Muscle layer of colon (tissue), 2 donors: ENCODE data around the gene ITGA11.

ENCODE experiments used
- H3K27ac ChIP-seq: one replicate; pipeline ENCODE4 v1.7.0; 2013; ENCODE audit warnings: low read depth, mild to moderate bottlenecking, low read length, moderate library complexity
- H3K27me3 ChIP-seq, 2 donors: one replicate each; pipeline ENCODE4 v1.7.0; 2013; ENCODE audit warnings: low read length in 2 of 2, mild to moderate bottlenecking in 2 of 2; ENCODE audit not compliant: insufficient read depth in 2 of 2, control insufficient read depth in 1 of 2
- H3K36me3 ChIP-seq: one replicate; pipeline ENCODE4 v1.7.0; 2013; ENCODE audit warnings: mild to moderate bottlenecking, low read length; ENCODE audit not compliant: insufficient read depth
- H3K4me1 ChIP-seq: one replicate; pipeline ENCODE4 v1.7.0; 2013; ENCODE audit warnings: mild to moderate bottlenecking, low read length; ENCODE audit not compliant: insufficient read depth
- H3K4me3 ChIP-seq, 2 donors: one replicate each; pipeline ENCODE4 v1.7.0; 2013; ENCODE audit warnings: low read length in 2 of 2, low read depth in 1 of 2, mild to moderate bottlenecking in 1 of 2, moderate library complexity in 1 of 2
- H3K9ac ChIP-seq: one replicate; pipeline ENCODE4 v1.7.0; 2013; ENCODE audit warnings: low read length
- H3K9me3 ChIP-seq: one replicate; pipeline ENCODE4 v1.7.0; 2013; ENCODE audit warnings: mild to moderate bottlenecking, low read length
- donor health status: abdominal sarcoma.
- donor health status: Adenocarcinoma of cecum.

Gene ITGA11

DNA sequence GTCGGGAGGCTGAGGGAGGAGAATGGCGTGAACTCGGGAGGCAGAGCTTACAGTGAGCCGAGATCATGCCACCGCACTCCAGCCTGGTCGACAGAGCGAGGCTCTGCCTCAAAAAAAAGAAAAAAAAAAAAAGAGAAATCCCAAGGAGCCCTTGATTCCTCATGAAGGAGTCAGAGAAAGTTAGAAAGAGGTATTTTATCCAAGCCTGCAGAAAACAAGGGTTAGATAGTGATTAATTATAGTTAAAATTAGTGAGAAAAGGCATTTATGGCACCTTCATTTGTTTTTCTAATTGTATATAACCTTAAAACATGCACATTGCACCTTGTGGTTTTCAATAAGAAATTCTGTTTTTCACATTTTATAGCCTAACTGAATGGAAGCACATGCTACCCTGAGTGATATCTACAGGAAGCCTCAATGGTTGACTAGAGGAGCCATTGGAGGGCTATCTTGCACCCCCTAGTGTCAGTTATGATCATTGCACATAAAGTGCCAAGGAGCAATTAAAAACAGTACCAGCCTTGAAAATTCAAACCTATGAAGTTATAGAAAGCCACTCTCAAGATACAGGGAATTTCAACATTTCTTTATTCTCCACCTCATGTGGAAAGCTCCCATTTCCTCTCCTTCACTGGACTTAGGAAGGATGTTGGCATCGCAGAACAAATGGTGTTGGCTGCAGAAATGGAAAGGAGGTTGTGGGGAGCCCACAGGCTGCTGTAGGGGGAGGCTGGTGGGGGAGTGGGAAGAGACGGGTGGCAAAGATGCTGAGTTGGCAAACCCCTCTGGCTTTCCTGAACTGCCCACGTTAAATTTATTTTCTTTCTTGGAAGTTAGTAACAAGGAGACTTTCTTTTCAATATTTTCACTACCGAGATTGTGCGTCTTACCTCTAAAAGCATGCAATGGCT is 48.5 kb downstream of the ITGA11 start:
- Histone ChIP-seq H3K9me3 (no peaks in the 10 kb centered on the region), H3K27ac (no peak overlapping the region), H3K36me3 (no peaks in the 10 kb centered on the region), H3K4me1 (peaks cover 7% of the 10 kb centered on the region), H3K27me3 (no peaks in the 10 kb centered on the region), H3K9ac (no peak overlapping the region), H3K4me3 (no peak overlapping the region)

DNA sequence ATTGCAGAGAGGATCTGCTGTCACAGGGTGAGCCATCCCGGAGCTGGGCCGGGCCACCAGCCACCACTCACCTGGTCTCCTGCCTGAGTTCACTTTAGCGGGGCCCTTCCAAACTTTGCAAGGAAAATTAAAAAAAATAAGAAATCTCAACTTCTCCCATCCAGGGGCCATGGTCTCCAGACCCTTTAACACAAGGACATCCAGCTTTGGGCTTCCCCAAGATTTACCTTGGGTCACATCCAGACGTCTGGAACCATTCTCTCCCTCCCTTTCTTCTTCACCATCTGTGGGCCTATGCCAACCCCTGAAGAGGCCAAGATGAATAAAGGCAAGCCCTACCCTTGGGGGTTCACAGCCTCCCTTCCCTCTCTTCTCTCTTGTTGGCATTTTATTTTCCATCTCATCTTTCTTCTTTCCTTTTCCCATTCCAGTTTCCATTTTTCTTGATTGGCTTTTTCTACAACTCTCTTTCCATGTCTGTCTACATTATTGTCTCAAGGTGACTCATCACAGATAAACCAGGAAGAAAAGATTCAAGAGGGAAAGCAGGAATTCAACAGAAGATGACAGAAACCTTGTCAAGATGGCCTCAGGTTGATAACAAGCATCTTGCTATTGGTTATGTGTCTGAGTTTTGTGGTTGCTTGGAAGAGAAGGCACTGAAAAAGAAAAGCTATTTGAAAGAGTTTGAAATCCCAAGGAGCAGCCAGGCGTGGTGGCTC is 49.5 kb downstream of the ITGA11 start:
- no peak overlapping the region for H3K9ac ChIP-seq
- H3K36me3 ChIP-seq = no peaks in the 10 kb centered on the region
- peaks cover 7% of the 10 kb centered on the region for H3K4me1 ChIP-seq
- no peaks in the 10 kb centered on the region for H3K27me3 ChIP-seq
- H3K4me3 ChIP-seq = no peak overlapping the region
- no peaks in the 10 kb centered on the region for H3K9me3 ChIP-seq
- H3K27ac ChIP-seq = no peak overlapping the region

DNA sequence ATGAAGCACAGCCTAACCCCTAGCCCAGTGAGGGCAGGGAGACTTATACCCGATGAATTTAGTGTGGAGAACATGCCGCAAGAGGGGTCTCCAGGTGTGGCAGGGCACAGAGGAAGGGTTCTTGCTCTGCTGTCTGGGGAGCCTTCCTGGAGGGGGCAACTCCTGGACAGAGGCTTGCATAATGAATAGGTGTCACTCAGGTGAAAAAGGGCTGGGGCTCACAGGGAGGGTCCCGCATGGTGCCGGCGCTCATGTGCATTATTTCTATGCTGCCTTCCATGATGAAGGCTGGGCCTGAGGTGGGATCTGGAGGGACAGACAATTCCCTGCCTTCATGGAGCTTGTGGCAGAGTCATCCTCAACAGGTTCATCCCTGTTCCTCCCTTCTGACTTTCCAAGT is 51.5 kb downstream of the ITGA11 start:
- H3K4me1 ChIP-seq = peaks cover 7% of the 10 kb centered on the region
- H3K9ac ChIP-seq = no peak overlapping the region
- no peaks in the 10 kb centered on the region for H3K27me3 ChIP-seq
- H3K9me3 ChIP-seq = no peaks in the 10 kb centered on the region
- no peaks in the 10 kb centered on the region for H3K36me3 ChIP-seq
- no peak overlapping the region for H3K4me3 ChIP-seq
- no peak overlapping the region for H3K27ac ChIP-seq

DNA sequence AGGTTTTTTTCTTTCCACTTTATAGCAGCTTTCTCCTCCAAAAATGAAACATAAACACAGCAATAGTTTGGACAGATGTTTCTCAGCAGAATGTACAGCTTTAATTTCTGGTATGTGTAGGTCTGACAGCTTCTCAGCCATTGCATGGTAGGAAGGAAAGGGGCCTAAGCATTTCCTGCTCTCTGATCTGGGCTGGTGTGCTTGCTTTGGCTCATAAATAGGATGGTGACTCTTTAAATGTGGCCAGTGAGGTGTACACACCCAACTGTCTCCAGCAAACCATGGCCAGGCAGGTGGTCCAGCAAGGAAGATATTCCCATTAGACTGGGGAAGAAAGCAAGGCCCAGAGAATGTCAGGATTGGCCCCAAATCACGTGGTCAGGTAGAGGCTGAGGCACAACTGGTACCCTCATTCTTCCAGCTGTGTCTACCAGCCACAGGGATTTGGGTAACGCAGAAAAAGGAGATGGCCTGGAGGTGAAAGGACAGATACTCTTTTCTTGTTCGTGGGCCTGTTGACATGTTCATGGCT is 52.1 kb downstream of the ITGA11 start:
- no peak overlapping the region for H3K9ac ChIP-seq
- no peaks in the 10 kb centered on the region for H3K9me3 ChIP-seq
- H3K4me3 ChIP-seq = no peak overlapping the region
- no peaks in the 10 kb centered on the region for H3K27me3 ChIP-seq
- H3K27ac ChIP-seq = no peak overlapping the region
- H3K4me1 ChIP-seq = peaks cover 7% of the 10 kb centered on the region
- no peaks in the 10 kb centered on the region for H3K36me3 ChIP-seq

DNA sequence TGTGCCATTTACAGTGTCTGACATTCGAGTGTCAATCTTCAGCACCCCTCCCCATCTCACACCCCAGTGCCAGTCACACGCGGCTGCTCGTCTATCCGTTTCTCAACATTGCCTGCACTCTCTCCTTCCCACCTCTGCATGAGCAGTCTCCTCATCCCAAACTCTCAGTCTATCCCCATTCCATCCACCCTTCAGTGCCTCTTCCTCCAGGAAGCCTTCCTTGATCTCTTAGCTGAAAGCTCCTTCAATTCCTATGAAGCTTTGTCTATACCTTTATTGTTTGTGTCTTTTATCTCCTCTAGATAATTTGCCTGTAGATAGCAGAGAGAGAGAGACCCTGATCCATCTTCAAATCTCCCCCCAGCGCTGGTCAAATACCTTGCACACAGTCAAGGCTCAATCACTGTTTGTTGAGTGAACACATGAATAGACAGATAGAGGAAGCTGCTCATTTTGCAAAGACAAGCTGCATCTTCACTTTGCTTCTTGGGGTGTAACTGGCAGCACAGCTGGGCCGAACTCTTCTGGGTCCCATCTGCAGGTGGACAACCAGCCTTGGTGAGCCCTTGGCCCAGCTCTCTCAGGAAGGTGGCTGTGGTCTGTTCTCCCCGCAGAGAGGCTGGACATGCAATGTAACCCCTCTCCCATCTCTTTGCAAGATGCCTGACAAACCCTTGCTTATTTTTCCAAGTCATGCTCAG is 52.8 kb downstream of the ITGA11 start:
- Histone ChIP-seq H3K27me3 (no peaks in the 10 kb centered on the region), H3K4me1 (peaks cover 3% of the 10 kb centered on the region), H3K9me3 (no peaks in the 10 kb centered on the region), H3K9ac (no peak overlapping the region), H3K27ac (no peak overlapping the region), H3K4me3 (no peak overlapping the region), H3K36me3 (no peaks in the 10 kb centered on the region)

DNA sequence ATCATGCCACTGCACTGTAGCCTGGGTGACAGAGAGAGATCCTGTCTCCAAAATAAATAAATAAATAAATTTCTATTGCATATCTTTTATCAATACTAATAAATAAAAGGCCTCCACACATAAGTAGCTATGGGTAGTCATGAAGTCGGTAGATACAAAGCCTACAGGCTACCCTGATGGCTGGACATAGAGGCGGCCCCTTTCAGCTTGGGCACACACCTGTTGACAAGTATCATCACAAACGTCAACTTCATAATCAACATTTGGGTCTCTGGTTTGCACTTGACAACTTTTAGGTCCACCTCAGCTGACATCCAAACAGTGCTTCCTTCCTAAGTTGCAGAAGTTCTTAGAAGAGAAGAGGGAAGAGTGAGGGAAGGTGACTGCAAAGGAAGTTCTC is 53.4 kb downstream of the ITGA11 start:
- H3K27ac ChIP-seq = no peak overlapping the region
- H3K9ac ChIP-seq = no peak overlapping the region
- H3K4me1 ChIP-seq = no peaks in the 10 kb centered on the region
- no peaks in the 10 kb centered on the region for H3K27me3 ChIP-seq
- H3K4me3 ChIP-seq = no peak overlapping the region
- no peaks in the 10 kb centered on the region for H3K9me3 ChIP-seq
- no peaks in the 10 kb centered on the region for H3K36me3 ChIP-seq

DNA sequence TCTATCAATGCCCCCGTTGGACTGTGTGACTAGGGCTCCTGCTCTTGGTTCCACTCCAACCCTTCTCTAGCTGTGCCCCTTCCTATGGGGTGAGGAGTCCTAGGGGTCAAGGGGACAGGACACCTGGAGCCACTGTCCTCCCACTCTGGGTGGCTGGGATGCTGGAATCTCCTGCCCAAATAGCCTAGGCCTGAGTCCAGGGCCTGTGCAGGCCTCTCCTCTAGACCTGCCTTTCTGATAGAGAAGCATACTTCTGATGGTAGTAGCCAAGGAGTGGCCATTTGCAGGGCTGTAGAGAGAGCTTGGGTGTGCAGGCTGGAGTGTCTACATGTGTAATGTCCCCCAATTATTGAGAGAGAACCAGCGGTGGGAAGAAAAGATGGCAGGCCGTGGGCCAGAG is 54.2 kb downstream of the ITGA11 start:
- H3K9me3 ChIP-seq = no peaks in the 10 kb centered on the region
- H3K4me3 ChIP-seq = no peak overlapping the region
- H3K27me3 ChIP-seq = no peaks in the 10 kb centered on the region
- H3K4me1 ChIP-seq = no peaks in the 10 kb centered on the region
- no peak overlapping the region for H3K9ac ChIP-seq
- H3K27ac ChIP-seq = no peak overlapping the region
- no peaks in the 10 kb centered on the region for H3K36me3 ChIP-seq

DNA sequence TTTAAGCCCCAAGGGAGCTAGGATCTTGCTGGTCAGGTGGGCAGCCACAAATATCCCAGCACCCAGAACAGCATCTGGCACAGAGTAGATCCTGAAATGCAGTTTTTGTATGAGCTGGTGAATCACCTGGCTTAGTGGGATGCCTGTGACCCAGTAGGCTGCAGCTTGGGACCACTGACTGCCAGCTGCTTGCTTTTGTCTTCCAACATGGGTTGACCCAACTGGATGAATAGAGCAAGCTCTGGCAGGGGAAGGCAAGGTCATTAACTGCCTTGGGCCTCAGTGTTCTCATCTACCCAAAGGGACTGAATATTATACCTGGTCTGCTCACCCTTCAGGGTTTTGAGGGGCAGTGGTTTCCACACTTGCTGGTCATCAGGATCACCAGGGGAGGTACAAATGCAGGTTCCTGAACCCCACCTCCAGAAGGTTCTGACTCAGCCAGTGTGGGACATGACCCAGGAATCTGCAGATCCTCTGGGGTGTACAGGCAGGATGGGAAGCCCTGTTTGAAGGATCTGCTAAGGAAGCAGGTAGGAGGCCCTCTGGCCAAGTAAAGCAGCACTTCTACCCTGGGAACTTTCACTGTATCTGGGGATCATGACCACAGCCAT is 55.4 kb downstream of the ITGA11 start:
- H3K27ac ChIP-seq = no peak overlapping the region
- H3K36me3 ChIP-seq = no peaks in the 10 kb centered on the region
- H3K4me1 ChIP-seq = no peaks in the 10 kb centered on the region
- no peaks in the 10 kb centered on the region for H3K27me3 ChIP-seq
- H3K9ac ChIP-seq = no peak overlapping the region
- H3K9me3 ChIP-seq = no peaks in the 10 kb centered on the region
- no peak overlapping the region for H3K4me3 ChIP-seq

DNA sequence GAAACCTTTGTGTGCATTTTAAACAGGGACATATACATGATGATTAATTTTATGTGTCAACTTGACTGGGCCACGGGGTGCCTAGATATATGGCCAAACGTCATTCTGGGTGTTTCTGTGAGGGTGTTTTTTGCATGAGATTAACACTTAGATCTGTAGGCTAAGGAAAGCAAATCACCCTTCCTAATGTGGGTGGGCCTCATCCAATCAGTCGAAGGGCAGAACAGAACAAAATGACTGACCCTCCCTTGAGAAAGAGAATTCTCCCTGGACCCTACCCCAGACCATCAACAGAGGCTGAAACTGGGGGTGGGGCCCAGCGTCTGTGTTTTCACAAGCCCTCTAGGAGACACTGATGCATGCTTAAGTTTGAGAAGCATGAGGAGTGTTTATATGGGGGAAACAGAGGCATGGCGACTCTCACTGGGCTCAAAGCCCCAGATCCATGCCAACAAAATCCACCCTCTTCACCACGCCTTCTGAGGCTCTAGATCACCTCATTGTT is 56.2 kb downstream of the ITGA11 start:
- Histone ChIP-seq H3K27ac (no peak overlapping the region), H3K4me3 (no peak overlapping the region), H3K36me3 (no peaks in the 10 kb centered on the region), H3K9ac (no peak overlapping the region), H3K4me1 (no peaks in the 10 kb centered on the region), H3K9me3 (no peaks in the 10 kb centered on the region), H3K27me3 (no peaks in the 10 kb centered on the region)

DNA sequence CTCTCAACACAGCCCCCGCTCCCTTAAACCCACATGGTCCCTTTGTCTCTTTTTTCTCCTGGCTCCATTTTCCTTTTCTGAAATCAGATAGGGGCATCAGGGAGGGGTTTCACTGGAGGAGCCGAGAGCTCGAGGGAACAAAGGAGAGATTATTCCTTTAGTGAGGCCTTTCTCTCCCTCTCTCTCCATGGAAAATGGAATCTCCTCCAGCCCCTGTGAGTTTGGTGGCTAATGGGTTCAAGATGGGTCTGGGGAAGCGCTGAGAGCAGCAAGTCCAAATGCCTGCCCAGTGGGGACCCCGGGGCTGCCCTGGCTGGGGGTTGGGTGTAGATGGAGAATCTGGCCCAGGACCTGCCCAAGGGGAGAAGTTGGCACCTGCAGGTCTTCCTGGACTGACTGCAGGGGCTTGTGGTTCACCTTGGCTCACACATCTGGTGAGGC is 56.8 kb downstream of the ITGA11 start:
- H3K4me3 ChIP-seq = no peak overlapping the region
- no peaks in the 10 kb centered on the region for H3K4me1 ChIP-seq
- H3K27me3 ChIP-seq = no peaks in the 10 kb centered on the region
- no peak overlapping the region for H3K9ac ChIP-seq
- H3K36me3 ChIP-seq = no peaks in the 10 kb centered on the region
- H3K27ac ChIP-seq = no peak overlapping the region
- H3K9me3 ChIP-seq = no peaks in the 10 kb centered on the region
